Esophagus squamous epithelium (tissue), 5 donors: ENCODE measurements around the gene DLG3. TPM values are rescaled to one million over a fixed set of nuclear protein-coding genes. Genes with fewer than 3 reads are reported as not detected.
"Not testable (repeated sequence)": the region's sequence is repeated elsewhere in the genome, so short reads cannot be mapped to it uniquely, and the experiment has no call there.

ENCODE experiments used
- DNase-seq: peaks from one replicate; lab custom pipeline; 2025; lab: John Stamatoyannopoulos, UW
- H3K27ac ChIP-seq, 4 donors: fragments of 200-600 bp; sonication (generic); one replicate each; pipeline ENCODE4 v1.5.1; 2016 to 2019; ENCODE audit warnings: mild to moderate bottlenecking in 1 of 4
- H3K27me3 ChIP-seq, 4 donors: fragments of 200-600 bp; sonication (generic); 1 replicate in 3 of 4; 2 replicates in 1 of 4; pipeline versions ENCODE4 v1.5.1 to v1.6.0; 2017 to 2021; ENCODE audit warnings: antibody characterized with exemption in 1 of 4
- H3K36me3 ChIP-seq, 3 donors: fragments of 200-600 bp; sonication (generic); one replicate each; pipeline ENCODE4 v1.5.1; 2016 to 2019
- H3K4me1 ChIP-seq, 3 donors: fragments of 200-600 bp; sonication (generic); one replicate each; pipeline ENCODE4 v1.5.1; 2017 to 2019
- H3K4me3 ChIP-seq, 4 donors: fragments of 200-600 bp; sonication (generic); 1 replicate in 3 of 4; 2 replicates in 1 of 4; pipeline ENCODE4 v1.5.1; 2016 to 2019; ENCODE audit warnings: mild to moderate bottlenecking in 2 of 4, moderate library complexity in 1 of 4
- H3K9me3 ChIP-seq, 3 donors: fragments of 200-600 bp; sonication (generic); one replicate each; pipeline ENCODE4 v1.5.1; 2016 to 2019
- CTCF ChIP-seq, 6 experiments: fragments of 450-650 bp in 4 of 6; fragments of 200-600 bp in 2 of 6; sonication (generic) in 2 of 6; IDR thresholded peaks; one replicate each; pipeline ENCODE4 v1.5.1; 2016 to 2019; ENCODE audit warnings: antibody characterized with exemption in 6 of 6, mild to moderate bottlenecking in 4 of 6, moderate library complexity in 4 of 6
- POLR2A ChIP-seq, 4 donors: fragments of 450-650 bp; IDR thresholded peaks; one replicate each; pipeline ENCODE4 v1.6.1; 2017; ENCODE audit warnings: antibody characterized with exemption in 4 of 4, mild to moderate bottlenecking in 4 of 4, moderate library complexity in 3 of 4
- WGBS, 2 donors: methylation state at CpG; one replicate each; pipeline ENCODE4 v1.1.5; 2018; 5-methylcytosine and 5-hydroxymethylcytosine counted together
- intact Hi-C: fragments of 100-400 bp; cut with DNase I; formaldehyde crosslinking; loops from one replicate; pipeline ENCODE4 v1.15.0; 2022
- total RNA-seq, 4 donors: library from RNA; depleted of rRNA; stranded (reverse); fragments of >200 nt; gene quantifications; one replicate each; pipeline ENCODE4 v1.1.0, GENCODE V29; 2016
- donor health status: DM: yes; HTN: yes; CAD: no.

DLG3 gene
- 10 to 100 TPM; 20.8 to 36.7 (median 28.3) TPM for total RNA-seq

- Histone ChIP-seq H3K27me3 (peaks cover 0 to 57% (median 0%) of the 10 kb centered on the region in 4 donors), H3K36me3 (no peaks in the 10 kb centered on the region), H3K4me1 (peaks cover 0 to 11% (median 5%) of the 10 kb centered on the region in 3 donors), H3K27ac (no peak within 1 kb of the TSS), H3K9me3 (no peaks in the 10 kb centered on the region), H3K4me3 (peak within 1 kb of the TSS in 3 of 4 donors; percentile 1 to 56 (median 28))
- 27 to 71% methylated on average over 1 to 6 of the region's 21 CpGs for WGBS, 2 donors
- DNase-seq: no peak
- intact Hi-C loops: no loop called here
- TF ChIP-seq CTCF (IDR thresholded peaks at IDR 0.05) (no peak), POLR2A (IDR thresholded peaks at IDR 0.05) (no peak)
Measured at GRCh38 chrX:70444326-70444945, at the start of gene DLG3. TSS of gene DLG3 (plus strand) at chrX:70444835. CDS start at chrX:70445202, 367 bp downstream.

- Histone ChIP-seq H3K27me3 (no peaks in the 10 kb centered on the region), H3K4me3 (no peak overlapping the region), H3K4me1 (no peaks in the 10 kb centered on the region), H3K9me3 (peaks cover 0 to 4% (median 0%) of the 10 kb centered on the region in 3 donors), H3K36me3 (no peaks in the 10 kb centered on the region), H3K27ac (no peak overlapping the region)
- intact Hi-C loops: no loop called here
- TF ChIP-seq POLR2A (IDR thresholded peaks at IDR 0.05): no peak
- TF ChIP-seq CTCF (IDR thresholded peaks at IDR 0.05): no peak
- 56 to 63% methylated on average over 4 of the region's 4 CpGs for WGBS, 2 donors
- no peak for DNase-seq
Measured at GRCh38 chrX:70398899-70399298, 45.7 kb upstream of the DLG3 start.

GRCh38 chrX:70400181-70400580 is 44.5 kb upstream of the DLG3 start:
- H3K9me3 ChIP-seq, H3K36me3 ChIP-seq, intact Hi-C loops, DNase-seq, H3K27me3 ChIP-seq, H3K4me3 ChIP-seq, H3K27ac ChIP-seq, H3K4me1 ChIP-seq: not testable (repeated sequence)
- 88 to 92% methylated on average over 1 of the region's 3 CpGs for WGBS, 2 donors

- 32 to 59% methylated on average over 2 of the region's 2 CpGs for WGBS, 2 donors
- H3K36me3 ChIP-seq: no peaks in the 10 kb centered on the region
- H3K27ac ChIP-seq: no peak overlapping the region
- no peak for TF ChIP-seq CTCF (IDR thresholded peaks at IDR 0.05)
- H3K27me3 ChIP-seq: no peaks in the 10 kb centered on the region
- DNase-seq: no peak
- H3K9me3 ChIP-seq: no peaks in the 10 kb centered on the region
- no peaks in the 10 kb centered on the region for H3K4me1 ChIP-seq
- intact Hi-C loops: no loop called here
- H3K4me3 ChIP-seq: no peak overlapping the region
Measured at GRCh38 chrX:70402721-70403120, 41.9 kb upstream of the DLG3 start.

GRCh38 chrX:70405003-70405402 is 39.6 kb upstream of the DLG3 start:
- DNase-seq: no peak
- Histone ChIP-seq H3K27me3 (no peaks in the 10 kb centered on the region), H3K4me1 (no peaks in the 10 kb centered on the region), H3K36me3 (no peaks in the 10 kb centered on the region), H3K27ac (no peak overlapping the region), H3K4me3 (no peak overlapping the region), H3K9me3 (no peaks in the 10 kb centered on the region)
- TF ChIP-seq POLR2A (IDR thresholded peaks at IDR 0.05) (no peak), CTCF (IDR thresholded peaks at IDR 0.05) (no peak)
- WGBS, 2 donors: 50 to 67% methylated on average over 1 of the region's 1 CpG
- intact Hi-C loops: no loop called here
